Right lobe of liver (tissue), 6 donors: ENCODE results near the gene FBXW11. TPM values are rescaled to one million over a fixed set of nuclear protein-coding genes. Genes with fewer than 3 reads are reported as not detected.

Experiments used
- ATAC-seq, 4 donors: fragments of 200-7000 bp; cut with Tn5 transposase; one replicate each; pipeline ENCODE4 v1.9.1; 2020; ENCODE audit warnings: mild to moderate bottlenecking in 4 of 4, moderate library complexity in 4 of 4
- DNase-seq, 3 donors: peaks; one replicate each; pipeline ENCODE4 v3.0.0-alpha.2; 2020
- H3K27ac ChIP-seq, 3 donors: fragments of 200-600 bp; one replicate each; pipeline ENCODE4 v1.8.0; 2022
- H3K27me3 ChIP-seq, 2 donors: fragments of 200-600 bp; one replicate each; pipeline ENCODE4 v1.8.0; 2022
- H3K36me3 ChIP-seq, 4 donors: fragments of 200-600 bp; sonication (generic) in 1 of 4; one replicate each; pipeline versions ENCODE4 v1.5.1 to v1.8.0; 2017 to 2022; ENCODE audit warnings: control low read depth in 1 of 4
- H3K4me1 ChIP-seq, 4 donors: fragments of 200-600 bp; sonication (generic) in 1 of 4; one replicate each; pipeline versions ENCODE4 v1.5.1 to v1.8.0; 2017 to 2022; ENCODE audit warnings: control low read depth in 1 of 4
- H3K4me3 ChIP-seq, 3 donors: fragments of 200-600 bp; one replicate each; pipeline ENCODE4 v1.8.0; 2022
- H3K9me3 ChIP-seq, 4 donors: fragments of 200-600 bp; sonication (generic) in 1 of 4; one replicate each; pipeline versions ENCODE4 v1.5.1 to v1.8.0; 2017 to 2022; ENCODE audit warnings: control low read depth in 1 of 4
- POLR2A ChIP-seq: fragments of 450-650 bp; IDR thresholded peaks from one replicate; pipeline ENCODE4 v1.6.1; 2017; ENCODE audit warnings: antibody characterized with exemption, mild to moderate bottlenecking
- WGBS: methylation state at CpG from one replicate; pipeline ENCODE4 v1.1.6; 2018; ENCODE audit warnings: low coverage, low lambda C conversion rate; ENCODE audit not compliant: insufficient coverage; ENCODE audit errors: missing lambda C conversion rate; 5-methylcytosine and 5-hydroxymethylcytosine counted together
- intact Hi-C, 2 donors: fragments of 100-400 bp; cut with DNase I; formaldehyde crosslinking; loops; one replicate each; pipeline versions ENCODE4 v1.11.2 to v1.14.1; 2022
- total RNA-seq, 6 experiments: library from RNA; depleted of rRNA in 2 of 6; stranded (reverse); fragments of >200 nt in 2 of 6; fragmentation: NEBNext Ultra II Directional in 3 of 6; extraction: Animal tissue kit (Norgen Biotek cat#: 25700) in 3 of 6; gene quantifications; one replicate each; pipeline versions ENCODE4 v1.1.0 to v1.2.4, GENCODE V29; 2016 to 2023
- TF ChIP-seq, protein P1 (sequence below), 4 donors: fragments of 200-600 bp in 3 of 4; fragments of 450-650 bp in 1 of 4; IDR thresholded peaks; one replicate each; pipeline versions ENCODE4 v1.5.1 to v1.8.0; 2016 to 2022; ENCODE audit warnings: antibody characterized with exemption in 4 of 4, mild to moderate bottlenecking in 2 of 4
- donor health status: DM: no; HTN: yes; CAD: no.
- donor health status: DM: no; HTN: no; CAD: no.
- donor health status: DM: no; HTN: no; CAD: no.
- donor health status: DM: no; HTN: yes; CAD: no.
- donor health status: DM: no; HTN: yes; CAD: no.

The FBXW11 gene
- total RNA-seq, 6 experiments from 2014 or later = 19.9 to 35.9 (median 28.4) TPM

DNA sequence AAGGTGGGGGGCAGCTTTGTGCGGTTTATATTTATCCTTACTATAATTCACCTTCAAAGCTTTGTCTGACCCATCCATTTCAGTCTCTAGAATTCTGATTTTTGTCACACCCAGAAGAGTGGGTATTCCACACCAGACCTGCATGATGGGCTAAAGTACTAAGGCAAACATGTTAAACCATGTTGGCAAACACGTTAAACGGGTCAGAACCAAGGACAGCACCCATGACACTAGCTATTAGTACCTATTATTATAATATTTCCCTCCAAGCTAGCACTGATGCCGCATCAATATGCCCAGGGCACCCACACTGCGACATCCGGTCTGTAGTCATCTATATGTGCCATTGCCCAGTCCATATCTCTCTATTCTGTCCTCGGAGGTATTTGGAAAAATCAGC is 104.7 kb downstream of the FBXW11 start:
- WGBS = 97% methylated on average over 7 of the region's 7 CpGs
- Histone ChIP-seq H3K27ac (no peak overlapping the region), H3K4me1 (no peaks in the 10 kb centered on the region), H3K27me3 (no peaks in the 10 kb centered on the region), H3K36me3 (peaks cover 0 to 2% (median 0%) of the 10 kb centered on the region in 4 donors), H3K9me3 (no peaks in the 10 kb centered on the region), H3K4me3 (no peak overlapping the region)
- DNase-seq (no peak), ATAC-seq (no peak)
- TF ChIP-seq POLR2A = no peak
- TF ChIP-seq, protein P1, sequence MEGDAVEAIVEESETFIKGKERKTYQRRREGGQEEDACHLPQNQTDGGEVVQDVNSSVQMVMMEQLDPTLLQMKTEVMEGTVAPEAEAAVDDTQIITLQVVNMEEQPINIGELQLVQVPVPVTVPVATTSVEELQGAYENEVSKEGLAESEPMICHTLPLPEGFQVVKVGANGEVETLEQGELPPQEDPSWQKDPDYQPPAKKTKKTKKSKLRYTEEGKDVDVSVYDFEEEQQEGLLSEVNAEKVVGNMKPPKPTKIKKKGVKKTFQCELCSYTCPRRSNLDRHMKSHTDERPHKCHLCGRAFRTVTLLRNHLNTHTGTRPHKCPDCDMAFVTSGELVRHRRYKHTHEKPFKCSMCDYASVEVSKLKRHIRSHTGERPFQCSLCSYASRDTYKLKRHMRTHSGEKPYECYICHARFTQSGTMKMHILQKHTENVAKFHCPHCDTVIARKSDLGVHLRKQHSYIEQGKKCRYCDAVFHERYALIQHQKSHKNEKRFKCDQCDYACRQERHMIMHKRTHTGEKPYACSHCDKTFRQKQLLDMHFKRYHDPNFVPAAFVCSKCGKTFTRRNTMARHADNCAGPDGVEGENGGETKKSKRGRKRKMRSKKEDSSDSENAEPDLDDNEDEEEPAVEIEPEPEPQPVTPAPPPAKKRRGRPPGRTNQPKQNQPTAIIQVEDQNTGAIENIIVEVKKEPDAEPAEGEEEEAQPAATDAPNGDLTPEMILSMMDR (IDR thresholded peaks at IDR 0.05) = no peak
- intact Hi-C loops = loop anchor here (10.0 kb wide), 2 partner anchors 143 to 487 kb away; partner anchors contain the start of gene FGF18 (in 1 of the 2)

DNA sequence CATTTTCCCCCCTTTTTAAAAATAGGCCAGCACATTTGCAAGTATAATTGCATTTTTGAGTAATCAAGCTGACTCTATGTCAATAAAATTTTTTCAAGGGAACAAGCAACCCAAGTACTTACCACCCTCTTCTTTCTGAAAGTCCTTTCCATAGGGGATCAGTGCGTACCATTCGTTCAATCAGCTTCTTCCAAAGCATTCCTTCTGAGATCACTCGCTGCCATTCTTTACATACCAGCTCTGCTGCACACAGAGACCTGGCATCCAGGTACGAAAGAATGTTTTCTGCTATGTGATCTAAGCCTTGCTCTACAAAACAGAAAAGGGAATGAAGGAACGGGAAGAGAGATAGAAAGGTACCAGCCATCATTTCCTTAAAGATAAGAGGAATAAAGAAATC is 106.6 kb downstream of the FBXW11 start:
- Histone ChIP-seq H3K4me3 (no peak overlapping the region), H3K27me3 (no peaks in the 10 kb centered on the region), H3K4me1 (no peaks in the 10 kb centered on the region), H3K9me3 (no peaks in the 10 kb centered on the region), H3K36me3 (peaks cover 0 to 2% (median 0%) of the 10 kb centered on the region in 4 donors), H3K27ac (no peak overlapping the region)
- TF ChIP-seq, protein P1 (IDR thresholded peaks at IDR 0.05) = no peak
- TF ChIP-seq POLR2A = no peak
- no peak for DNase-seq
- intact Hi-C loops = loop anchor here (10.0 kb wide), 2 partner anchors 145 to 485 kb away; partner anchors contain the start of gene FGF18 (in 1 of the 2)
- WGBS = 89% methylated on average over 5 of the region's 5 CpGs
- ATAC-seq = no peak

DNA sequence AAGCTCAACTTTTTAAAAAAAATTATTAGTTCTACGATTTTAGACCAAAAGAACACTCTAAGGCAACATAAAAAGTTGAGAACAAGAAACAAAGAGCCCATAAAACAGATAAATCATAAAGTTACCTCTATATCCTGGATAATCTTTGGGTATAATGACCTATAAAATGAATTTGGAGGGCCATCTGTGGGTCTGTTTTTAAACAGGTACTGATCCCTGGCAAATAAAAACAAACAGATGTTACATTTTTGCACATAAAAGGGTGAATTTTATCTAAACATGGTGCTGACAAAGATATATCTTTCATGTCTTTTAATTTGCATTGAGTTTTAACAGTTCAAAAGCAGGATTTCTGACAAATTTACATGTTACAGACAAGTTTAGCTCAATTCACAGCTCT is 107.6 kb downstream of the FBXW11 start:
- Histone ChIP-seq H3K36me3 (peaks cover 0 to 2% (median 0%) of the 10 kb centered on the region in 4 donors), H3K27me3 (no peaks in the 10 kb centered on the region), H3K9me3 (no peaks in the 10 kb centered on the region), H3K4me1 (no peaks in the 10 kb centered on the region), H3K27ac (no peak overlapping the region), H3K4me3 (no peak overlapping the region)
- WGBS = 94% methylated on average over 1 of the region's 1 CpG
- no peak for ATAC-seq
- DNase-seq = no peak
- intact Hi-C loops = no loop called here
- TF ChIP-seq POLR2A = no peak
- TF ChIP-seq, protein P1 (IDR thresholded peaks at IDR 0.05) = no peak

DNA sequence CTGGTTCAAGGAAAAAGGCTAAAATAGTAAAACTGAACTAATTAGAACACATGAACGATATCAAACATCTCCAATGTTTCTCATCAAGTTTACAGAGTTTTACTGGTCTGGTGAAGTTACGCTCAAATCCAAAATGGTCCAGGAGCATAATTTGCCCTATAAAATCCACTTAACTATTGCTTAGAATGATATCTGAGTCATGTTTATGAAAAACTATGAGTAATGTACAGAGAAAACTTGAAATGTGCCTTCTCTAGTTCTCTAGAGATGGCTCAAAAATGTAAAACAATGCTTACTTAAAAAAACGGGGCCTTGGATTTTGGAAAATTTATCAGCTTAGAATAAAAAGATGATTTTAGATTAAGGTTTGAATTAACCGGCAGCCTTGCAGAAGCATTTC is 108.1 kb downstream of the FBXW11 start:
- intact Hi-C loops = no loop called here
- no peaks in the 10 kb centered on the region for H3K9me3 ChIP-seq
- no peaks in the 10 kb centered on the region for H3K4me1 ChIP-seq
- DNase-seq = no peak
- 91% methylated on average over 4 of the region's 4 CpGs for WGBS
- no peaks in the 10 kb centered on the region for H3K27me3 ChIP-seq
- no peak overlapping the region for H3K27ac ChIP-seq
- ATAC-seq = no peak
- no peak overlapping the region for H3K4me3 ChIP-seq
- no peak for TF ChIP-seq POLR2A
- TF ChIP-seq, protein P1 (IDR thresholded peaks at IDR 0.05) = no peak
- peaks cover 0 to 2% (median 0%) of the 10 kb centered on the region in 4 donors for H3K36me3 ChIP-seq

DNA sequence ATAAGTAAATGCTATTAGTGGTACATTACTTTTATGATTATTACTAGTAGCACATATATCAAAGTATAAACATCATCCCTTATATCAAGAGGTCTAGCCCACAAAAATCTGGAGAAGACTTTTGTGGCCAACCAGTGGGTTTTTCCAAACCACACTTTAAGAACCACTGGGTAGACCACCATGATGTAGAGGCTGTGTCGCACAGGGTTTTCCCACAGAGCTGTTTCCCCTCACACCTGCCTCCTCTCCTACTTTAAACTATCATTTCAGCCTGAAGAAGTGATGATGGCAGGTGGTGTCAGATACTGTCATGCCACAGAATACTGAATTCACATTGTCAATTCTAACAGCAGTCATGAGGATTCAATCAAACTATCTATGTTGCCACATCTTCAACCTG is 109.2 kb downstream of the FBXW11 start:
- Histone ChIP-seq H3K9me3 (no peaks in the 10 kb centered on the region), H3K27ac (no peak overlapping the region), H3K4me1 (peaks cover 0 to 4% (median 0%) of the 10 kb centered on the region in 4 donors), H3K27me3 (no peaks in the 10 kb centered on the region), H3K4me3 (no peak overlapping the region), H3K36me3 (peaks cover 0 to 2% (median 0%) of the 10 kb centered on the region in 4 donors)
- ATAC-seq (no peak), DNase-seq (no peak)
- intact Hi-C loops = no loop called here
- TF ChIP-seq, protein P1 (IDR thresholded peaks at IDR 0.05) = no peak
- no peak for TF ChIP-seq POLR2A
- WGBS = 50% methylated on average over 1 of the region's 1 CpG
